ENCODE data around the gene CCDC175.

CCDC175 gene

DNA sequence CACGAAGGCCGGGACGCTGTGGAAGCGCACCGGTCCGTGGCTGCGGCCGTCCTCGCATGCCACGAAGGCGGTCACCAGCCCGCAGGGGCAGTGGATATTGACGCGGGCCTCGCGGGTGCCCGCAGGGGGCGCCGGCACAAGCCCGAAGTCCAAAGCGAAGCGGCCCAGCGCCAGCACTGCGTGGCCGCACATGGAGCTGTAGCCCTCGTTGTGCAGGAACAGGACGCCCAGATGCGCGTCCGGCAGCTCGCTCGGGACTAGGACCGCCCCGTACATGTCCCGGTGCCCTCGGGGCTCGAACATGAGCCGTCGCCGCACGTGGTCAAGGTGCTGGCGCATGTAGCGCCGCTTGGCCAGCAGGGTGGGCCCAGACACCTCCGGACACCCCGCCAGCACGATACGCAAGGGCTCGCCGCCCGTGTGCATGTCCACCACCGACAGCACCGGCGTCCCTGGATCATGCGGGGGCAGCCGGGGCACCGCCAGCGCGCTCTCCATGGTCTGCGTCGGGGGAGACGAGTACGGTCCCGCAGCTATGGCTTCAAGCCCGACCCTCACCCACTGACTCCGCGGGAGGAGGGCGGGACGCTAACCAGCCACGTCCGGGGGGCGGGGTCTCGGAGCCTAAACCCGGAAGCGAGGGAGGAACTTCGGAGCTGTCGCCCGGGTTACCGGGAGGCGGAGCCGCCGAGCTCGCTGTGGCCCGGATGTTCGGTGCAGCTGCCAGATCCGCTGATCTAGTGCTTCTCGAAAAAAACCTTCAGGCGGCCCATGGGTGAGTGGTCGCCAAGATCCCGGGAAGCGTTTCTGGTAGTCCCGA, 92.6 kb downstream of the CCDC175 start, which contains the start of the genes JKAMP and L3HYPDH:
JKAMP (plus strand) TSS at position 699 of the 820 bp plus-strand sequence; CDS start at position 772, 73 bp downstream.
L3HYPDH (minus strand) TSS at position 590 of the 820 bp plus-strand sequence; CDS start at position 498, 92 bp downstream.
- H3K4me1 ChIP-seq (ENCODE audit: low read length) = 0 out of 2 replicates have a peak, but pooled peaks cover 4% of the 10 kb centered on the region
- H3K27ac ChIP-seq (ENCODE audit: low read length) = peak within 1 kb of the TSS; percentile 62; the same call in 1 of the 2 replicates
- H3K9me3 ChIP-seq (replicated peaks; ENCODE audit: insufficient read depth, low read length) = no peaks in the 10 kb centered on the region
- TF ChIP-seq, protein P1, sequence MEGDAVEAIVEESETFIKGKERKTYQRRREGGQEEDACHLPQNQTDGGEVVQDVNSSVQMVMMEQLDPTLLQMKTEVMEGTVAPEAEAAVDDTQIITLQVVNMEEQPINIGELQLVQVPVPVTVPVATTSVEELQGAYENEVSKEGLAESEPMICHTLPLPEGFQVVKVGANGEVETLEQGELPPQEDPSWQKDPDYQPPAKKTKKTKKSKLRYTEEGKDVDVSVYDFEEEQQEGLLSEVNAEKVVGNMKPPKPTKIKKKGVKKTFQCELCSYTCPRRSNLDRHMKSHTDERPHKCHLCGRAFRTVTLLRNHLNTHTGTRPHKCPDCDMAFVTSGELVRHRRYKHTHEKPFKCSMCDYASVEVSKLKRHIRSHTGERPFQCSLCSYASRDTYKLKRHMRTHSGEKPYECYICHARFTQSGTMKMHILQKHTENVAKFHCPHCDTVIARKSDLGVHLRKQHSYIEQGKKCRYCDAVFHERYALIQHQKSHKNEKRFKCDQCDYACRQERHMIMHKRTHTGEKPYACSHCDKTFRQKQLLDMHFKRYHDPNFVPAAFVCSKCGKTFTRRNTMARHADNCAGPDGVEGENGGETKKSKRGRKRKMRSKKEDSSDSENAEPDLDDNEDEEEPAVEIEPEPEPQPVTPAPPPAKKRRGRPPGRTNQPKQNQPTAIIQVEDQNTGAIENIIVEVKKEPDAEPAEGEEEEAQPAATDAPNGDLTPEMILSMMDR (IDR thresholded peaks at IDR 0.05; ENCODE audit: low read length) = peak; percentile 43
- TF ChIP-seq EZH2 (optimal IDR thresholded peaks at IDR 0.05; ENCODE audit: low read depth, low read length) = no peak
- no peaks in the 10 kb centered on the region for H3K9me2 ChIP-seq (replicated peaks; ENCODE audit: insufficient read depth, low read length)
- no peaks in the 10 kb centered on the region for H3K36me3 ChIP-seq (replicated peaks; ENCODE audit: insufficient read depth, low read length)
- DNase-seq = peak; percentile 91
- peak within 1 kb of the TSS; percentile 88 for H3K4me3 ChIP-seq (ENCODE audit: low read length)
- peak within 1 kb of the TSS; percentile 75 for H2AFZ ChIP-seq (ENCODE audit: low read length)
- no peaks in the 10 kb centered on the region for H4K20me1 ChIP-seq (ENCODE audit: insufficient read depth, low read length)
- H3K27me3 ChIP-seq (replicated peaks; ENCODE audit: insufficient read depth, low read length) = no peaks in the 10 kb centered on the region
- H3F3A ChIP-seq (ENCODE audit: insufficient read depth, low read length) = no peaks in the 10 kb centered on the region
- H3K9ac ChIP-seq (ENCODE audit: low read length) = peak within 1 kb of the TSS; percentile 72
- H3K79me2 ChIP-seq (ENCODE audit: low read length) = peaks cover 16% of the 10 kb centered on the region
- H3K4me2 ChIP-seq (ENCODE audit: low read depth, low read length) = peak within 1 kb of the TSS; percentile 83

- peak overlapping the region; percentile 83 for H3K4me2 ChIP-seq (ENCODE audit: low read depth, low read length)
- H3F3A ChIP-seq (ENCODE audit: insufficient read depth, low read length) = no peaks in the 10 kb centered on the region
- TF ChIP-seq EZH2phosphoT487 (IDR thresholded peaks at IDR 0.05; ENCODE audit: low read length) (no peak), EZH2 (optimal IDR thresholded peaks at IDR 0.05; ENCODE audit: low read depth, low read length) (no peak)
- TF ChIP-seq, protein P1 (IDR thresholded peaks at IDR 0.05; ENCODE audit: low read length) = no peak
- H4K20me1 ChIP-seq (ENCODE audit: insufficient read depth, low read length) = no peaks in the 10 kb centered on the region
- H3K9me3 ChIP-seq (replicated peaks; ENCODE audit: insufficient read depth, low read length) = no peaks in the 10 kb centered on the region
- H3K4me1 ChIP-seq (ENCODE audit: low read length) = 0 out of 2 replicates have a peak, but pooled peaks cover 4% of the 10 kb centered on the region
- no peaks in the 10 kb centered on the region for H3K36me3 ChIP-seq (replicated peaks; ENCODE audit: insufficient read depth, low read length)
- no peaks in the 10 kb centered on the region for H3K27me3 ChIP-seq (replicated peaks; ENCODE audit: insufficient read depth, low read length)
- H3K79me2 ChIP-seq (ENCODE audit: low read length) = peaks cover 16% of the 10 kb centered on the region
- peak overlapping the region; percentile 72; the same call in 1 of the 2 replicates for H3K9ac ChIP-seq (ENCODE audit: low read length)
- H3K9me2 ChIP-seq (replicated peaks; ENCODE audit: insufficient read depth, low read length) = no peaks in the 10 kb centered on the region
- H3K4me3 ChIP-seq (ENCODE audit: low read length) = peak overlapping the region; percentile 88
- H3K27ac ChIP-seq (ENCODE audit: low read length) = no peak overlapping the region; the same call in 1 of the 2 replicates
- H2AFZ ChIP-seq (ENCODE audit: low read length) = peak overlapping the region; percentile 61
- no peak for DNase-seq
Observed at GRCh38 chr14:59483363-59483762, 93.2 kb downstream of the CCDC175 start.

GRCh38 chr14:59482541-59483331, 93.9 kb downstream of the CCDC175 start:
- no peak overlapping the region for H2AFZ ChIP-seq (ENCODE audit: low read length)
- peaks cover 16% of the 10 kb centered on the region for H3K79me2 ChIP-seq (ENCODE audit: low read length)
- H3K9me2 ChIP-seq (replicated peaks; ENCODE audit: insufficient read depth, low read length) = no peaks in the 10 kb centered on the region
- peak overlapping the region; percentile 83 for H3K4me2 ChIP-seq (ENCODE audit: low read depth, low read length)
- H4K20me1 ChIP-seq (ENCODE audit: insufficient read depth, low read length) = no peaks in the 10 kb centered on the region
- 0 out of 2 replicates have a peak, but pooled peaks cover 4% of the 10 kb centered on the region for H3K4me1 ChIP-seq (ENCODE audit: low read length)
- no peaks in the 10 kb centered on the region for H3K36me3 ChIP-seq (replicated peaks; ENCODE audit: insufficient read depth, low read length)
- no peak overlapping the region; the same call in 1 of the 2 replicates for H3K9ac ChIP-seq (ENCODE audit: low read length)
- TF ChIP-seq EZH2 (optimal IDR thresholded peaks at IDR 0.05; ENCODE audit: low read depth, low read length) (no peak), EZH2phosphoT487 (IDR thresholded peaks at IDR 0.05; ENCODE audit: low read length) (no peak)
- TF ChIP-seq, protein P1 (IDR thresholded peaks at IDR 0.05; ENCODE audit: low read length) = no peak
- H3K27me3 ChIP-seq (replicated peaks; ENCODE audit: insufficient read depth, low read length) = no peaks in the 10 kb centered on the region
- DNase-seq = no peak
- H3K4me3 ChIP-seq (ENCODE audit: low read length) = peak overlapping the region; percentile 88
- H3F3A ChIP-seq (ENCODE audit: insufficient read depth, low read length) = no peaks in the 10 kb centered on the region
- no peak overlapping the region for H3K27ac ChIP-seq (ENCODE audit: low read length)
- no peaks in the 10 kb centered on the region for H3K9me3 ChIP-seq (replicated peaks; ENCODE audit: insufficient read depth, low read length)
